H54 (cell line): ENCODE results near the gene AHI1.

Source experiments
- DNase-seq: peaks from one replicate; pipeline ENCODE4 v3.0.0; 2011; ENCODE audit warnings: low spot score, mixed read lengths; ENCODE audit not compliant: insufficient read length
- FAIRE-seq: peaks from 3 replicates; lab custom pipeline; 2011; peaks lifted over from hg19 to GRCh38; lab: Jason Lieb, UNC
- POLR2A ChIP-seq: IDR thresholded peaks from 2 replicates; pipeline ENCODE4 v1.6.1; 2011; ENCODE audit warnings: low read depth, mild to moderate bottlenecking, low read length

AHI1 gene

GRCh38 chr6:135525594-135525993 lies 28.1 kb upstream of the AHI1 start:
- FAIRE-seq: no peak
- no peak for DNase-seq
- TF ChIP-seq POLR2A: no peak

DNA sequence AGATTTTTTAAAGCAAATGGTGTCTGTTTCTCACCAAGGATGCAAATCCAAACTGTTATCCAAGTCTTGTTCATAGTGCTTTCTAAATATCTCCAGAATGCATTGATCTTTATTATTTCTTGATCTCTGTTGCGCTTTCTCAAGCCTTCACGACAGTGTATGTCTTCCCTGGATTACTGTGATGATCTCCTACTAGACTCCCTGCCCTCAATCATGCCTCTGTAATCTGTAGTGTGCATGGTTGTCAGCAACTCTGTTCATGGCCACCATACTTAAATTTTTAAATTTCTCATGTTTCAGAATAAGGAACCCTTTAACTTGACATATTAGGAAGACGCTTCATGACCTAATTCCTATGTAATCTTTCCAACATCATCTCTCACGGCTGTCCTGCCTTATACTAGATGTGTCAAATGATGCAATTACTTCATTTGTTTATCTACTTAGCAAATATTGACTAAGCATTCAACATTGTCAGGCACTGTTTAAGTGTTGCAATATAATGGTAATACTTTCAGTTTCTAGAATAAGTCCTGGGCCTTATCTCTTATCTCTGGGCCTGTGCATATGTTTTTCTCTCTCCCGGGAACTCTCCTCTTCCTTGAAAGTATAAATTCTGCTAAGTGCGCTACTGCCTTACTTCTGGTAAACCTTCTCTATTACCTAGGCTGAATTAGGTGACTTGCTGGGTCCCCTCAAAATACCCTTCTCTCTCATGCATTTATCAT lies 25.6 kb upstream of the AHI1 start:
- FAIRE-seq (no peak), DNase-seq (no peak)
- no peak for TF ChIP-seq POLR2A

DNA sequence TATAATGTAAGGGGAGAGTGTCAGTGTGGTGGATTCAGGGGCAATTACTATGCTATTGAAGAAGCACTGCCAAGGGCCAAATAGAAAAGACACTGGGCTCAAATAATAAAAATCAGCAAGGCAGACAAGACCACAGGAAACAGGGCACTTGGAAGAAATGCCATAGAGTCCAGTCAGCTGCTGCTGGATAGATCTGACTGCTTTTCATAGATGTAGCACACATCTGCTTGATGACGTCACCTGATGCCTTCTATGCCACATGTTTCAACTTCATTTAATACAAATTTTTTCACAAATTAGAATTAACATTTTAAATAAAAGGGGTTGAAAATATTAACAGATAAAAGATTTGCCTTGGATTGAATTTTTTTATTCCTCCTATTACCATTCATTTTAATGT lies 23.9 kb upstream of the AHI1 start:
- FAIRE-seq: no peak
- no peak for DNase-seq
- TF ChIP-seq POLR2A: no peak

- no peak for FAIRE-seq
- DNase-seq: no peak
- TF ChIP-seq POLR2A: no peak
Observed at GRCh38 chr6:135520781-135521180, 23.2 kb upstream of the AHI1 start.

DNA sequence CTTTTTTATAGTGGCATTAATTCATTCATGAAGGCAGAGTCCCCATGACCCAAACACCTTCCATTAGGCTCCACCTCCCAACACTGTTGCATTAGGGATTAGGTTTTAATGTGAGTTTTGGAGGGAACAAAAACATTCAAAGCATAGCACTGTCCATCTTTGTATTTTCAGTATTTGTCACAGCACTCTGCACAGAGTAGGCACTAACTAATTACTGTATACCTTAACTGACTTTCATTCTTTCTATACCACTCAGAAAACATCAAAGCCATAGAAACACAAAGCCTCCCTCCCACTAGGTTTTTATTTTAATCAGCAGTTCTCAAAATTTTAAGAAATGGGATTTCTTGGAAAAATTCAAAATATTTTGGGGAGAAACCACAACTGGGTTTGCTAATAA lies 21.8 kb upstream of the AHI1 start:
- DNase-seq: no peak
- no peak for TF ChIP-seq POLR2A
- FAIRE-seq: no peak

DNA sequence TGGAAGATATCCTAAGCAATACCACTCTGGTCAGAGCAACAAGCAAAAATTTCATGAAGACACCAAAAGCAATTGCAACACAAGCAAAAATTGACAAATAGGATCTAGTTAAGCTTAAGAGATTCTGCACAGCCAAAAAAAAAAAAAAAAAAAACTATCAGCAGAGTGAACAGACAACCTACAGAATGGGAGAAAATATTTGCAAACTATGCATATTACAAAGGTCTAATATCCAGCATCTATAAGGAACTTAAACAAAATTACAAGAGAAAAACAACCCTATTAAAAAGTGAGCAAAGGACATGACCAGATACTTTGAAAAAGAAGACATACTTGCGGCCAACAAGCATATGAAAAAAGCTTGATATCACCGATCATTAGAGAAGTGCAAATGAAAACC lies 20.0 kb upstream of the AHI1 start:
- TF ChIP-seq POLR2A: no peak
- DNase-seq (no peak), FAIRE-seq (no peak)

- FAIRE-seq (no peak), DNase-seq (no peak)
- TF ChIP-seq POLR2A: no peak
Observed at GRCh38 chr6:135514706-135515105, 17.2 kb upstream of the AHI1 start.

- no peak for TF ChIP-seq POLR2A
- no peak for DNase-seq
- FAIRE-seq: peak; percentile 61
Observed at GRCh38 chr6:135506270-135506997, 8.9 kb upstream of the AHI1 start.

- FAIRE-seq (no peak), DNase-seq (no peak)
- no peak for TF ChIP-seq POLR2A
Observed at GRCh38 chr6:135505648-135506047, 8.1 kb upstream of the AHI1 start.

DNA sequence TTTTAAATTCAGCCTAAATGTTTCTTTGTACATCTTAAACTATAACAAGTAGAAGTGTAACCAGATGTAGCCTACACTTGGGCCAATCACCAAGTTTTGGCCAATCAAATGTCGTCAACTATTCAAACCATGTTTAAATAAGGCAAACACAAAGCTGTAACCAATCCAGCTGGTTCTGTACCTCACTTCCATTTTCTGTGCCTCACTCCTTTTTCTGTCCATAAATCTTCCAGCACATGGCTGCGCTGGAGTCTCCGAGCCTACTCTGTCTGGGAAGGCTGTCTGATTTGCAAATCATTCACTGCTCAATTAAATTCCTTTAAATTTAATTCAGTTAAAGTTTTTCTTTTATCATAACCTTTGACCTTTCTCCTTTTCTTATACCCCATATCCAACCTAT lies 7.7 kb upstream of the AHI1 start:
- peak; percentile 36 for FAIRE-seq
- no peak for DNase-seq

DNA sequence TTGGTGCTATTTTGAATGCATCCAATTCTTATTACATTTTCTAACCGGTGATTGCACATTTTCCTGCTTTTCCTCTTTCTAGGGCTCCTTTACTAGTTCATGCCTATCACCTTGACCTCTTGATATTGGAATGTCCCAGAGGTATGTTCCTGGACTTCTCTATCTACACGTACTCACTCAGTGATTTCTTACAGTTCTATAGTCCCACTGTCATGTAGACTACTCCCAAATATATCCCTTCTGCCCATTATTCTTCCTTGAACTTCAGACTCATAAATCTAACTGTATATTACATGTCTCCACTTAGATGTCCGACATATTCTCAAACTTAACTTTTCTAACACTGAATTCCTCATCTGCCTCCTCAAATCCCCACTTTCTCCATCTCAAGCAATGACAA lies 7.2 kb upstream of the AHI1 start:
- DNase-seq (no peak), FAIRE-seq (no peak)
- no peak for TF ChIP-seq POLR2A

More for the DNA sequence above, 7.7 kb upstream of the AHI1 start:
- no peak for TF ChIP-seq POLR2A

GRCh38 chr6:135503703-135504475 lies 6.3 kb upstream of the AHI1 start:
- no peak for FAIRE-seq
- TF ChIP-seq POLR2A: no peak
- no peak for DNase-seq

GRCh38 chr6:135499441-135500340 lies 2.2 kb upstream of the AHI1 start:
- no peak for TF ChIP-seq POLR2A
- no peak for FAIRE-seq
- no peak for DNase-seq

DNA sequence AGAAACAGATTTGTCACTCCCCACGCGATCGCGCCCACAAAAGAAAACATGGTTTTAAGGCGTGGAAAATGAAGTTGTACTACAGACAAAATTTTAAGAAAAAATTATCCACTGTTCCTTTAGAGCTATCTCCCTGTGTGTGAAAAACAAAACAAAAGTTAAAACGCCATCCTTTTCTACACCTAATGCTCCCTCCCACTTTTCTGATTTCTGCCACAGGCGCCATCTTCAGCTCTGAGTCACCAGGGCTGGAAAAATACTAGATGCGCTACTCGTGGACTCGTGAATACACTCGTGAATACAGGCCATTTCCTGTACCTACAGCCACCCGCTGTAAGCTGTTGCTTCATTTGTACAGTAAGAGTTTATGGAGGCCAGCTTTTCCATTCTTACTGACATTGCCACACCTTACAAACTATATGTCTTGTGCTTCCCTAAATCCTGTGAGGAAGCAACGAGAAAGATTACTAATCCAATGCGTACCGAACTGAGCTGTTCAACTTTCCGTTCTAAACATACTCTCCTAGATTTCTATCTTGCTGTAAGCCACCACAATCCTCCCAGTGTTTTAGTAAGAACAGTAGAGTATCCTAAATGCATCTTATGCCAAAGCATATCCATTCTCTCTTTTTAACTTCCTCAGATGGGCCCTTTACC lies 773 bp upstream of the AHI1 start:
- peak; percentile 84 for FAIRE-seq
- DNase-seq: peak; percentile 7
- peak; percentile 46 for TF ChIP-seq POLR2A
